Nephron (organoid): ENCODE results near the gene MGAT4A.

Experiments used
- H3K27ac Mint-ChIP-seq, 3 experiments: 2 replicates each; pipeline ENCODE4 v1.8.0; 2020; ENCODE audit warnings: mixed read lengths in 3 of 3, mild to moderate bottlenecking in 2 of 3, moderate library complexity in 1 of 3
- H3K27me3 Mint-ChIP-seq: 2 replicates; pipeline ENCODE4 v1.8.0; 2021; ENCODE audit warnings: low read depth, mild to moderate bottlenecking, moderate library complexity, mixed read lengths
- H3K36me3 Mint-ChIP-seq: 2 replicates; pipeline ENCODE4 v1.8.0; 2020; ENCODE audit warnings: low read depth, mixed read lengths
- H3K4me1 Mint-ChIP-seq: 2 replicates; pipeline ENCODE4 v1.8.0; 2020; ENCODE audit warnings: mixed read lengths
- H3K4me3 Mint-ChIP-seq, 3 experiments: 2 replicates each; pipeline ENCODE4 v1.8.0; 2020; ENCODE audit warnings: mild to moderate bottlenecking in 3 of 3, mixed read lengths in 3 of 3, moderate library complexity in 2 of 3
- H3K9me3 Mint-ChIP-seq: 2 replicates; pipeline ENCODE4 v1.8.0; 2020; ENCODE audit warnings: mixed read lengths
- CTCF ChIP-seq, 3 experiments: fragments of 200-600 bp; sonication (generic); IDR thresholded peaks; one replicate each; pipeline ENCODE4 v1.5.0; 2021; ENCODE audit warnings: antibody characterized with exemption in 3 of 3; ENCODE audit not compliant: unreplicated experiment in 3 of 3

Gene MGAT4A

GRCh38 chr2:98727369-98728087 lies 3.4 kb downstream of the MGAT4A start:
- peaks cover 4% of the 10 kb centered on the region for H3K9me3 Mint-ChIP-seq
- H3K36me3 Mint-ChIP-seq = no peaks in the 10 kb centered on the region
- peak overlapping the region in 1 of 3 experiments; percentile 45 for H3K4me3 Mint-ChIP-seq
- H3K27me3 Mint-ChIP-seq = peaks cover 33% of the 10 kb centered on the region
- no peak for TF ChIP-seq CTCF (IDR thresholded peaks at IDR 0.05; ENCODE audit: unreplicated experiment in 3 of 3)
- peaks cover 20% of the 10 kb centered on the region for H3K4me1 Mint-ChIP-seq
- H3K27ac Mint-ChIP-seq = no peak overlapping the region

GRCh38 chr2:98726735-98727368 lies 4.1 kb downstream of the MGAT4A start:
- TF ChIP-seq CTCF (IDR thresholded peaks at IDR 0.05; ENCODE audit: unreplicated experiment in 3 of 3) = no peak
- H3K27me3 Mint-ChIP-seq = peaks cover 31% of the 10 kb centered on the region
- H3K9me3 Mint-ChIP-seq = peaks cover 4% of the 10 kb centered on the region
- H3K4me3 Mint-ChIP-seq = peak overlapping the region in 1 of 3 experiments; percentile 45
- no peak overlapping the region for H3K27ac Mint-ChIP-seq
- peaks cover 17% of the 10 kb centered on the region for H3K4me1 Mint-ChIP-seq
- H3K36me3 Mint-ChIP-seq = no peaks in the 10 kb centered on the region

GRCh38 chr2:98726205-98726604 lies 4.7 kb downstream of the MGAT4A start:
- Mint-ChIP-seq H3K4me3 (no peak overlapping the region), H3K4me1 (peaks cover 13% of the 10 kb centered on the region), H3K36me3 (no peaks in the 10 kb centered on the region), H3K27me3 (peaks cover 27% of the 10 kb centered on the region), H3K27ac (no peak overlapping the region), H3K9me3 (peaks cover 4% of the 10 kb centered on the region)
- no peak for TF ChIP-seq CTCF (IDR thresholded peaks at IDR 0.05; ENCODE audit: unreplicated experiment in 3 of 3)

- no peak overlapping the region for H3K4me3 Mint-ChIP-seq
- no peaks in the 10 kb centered on the region for H3K27me3 Mint-ChIP-seq
- no peaks in the 10 kb centered on the region for H3K4me1 Mint-ChIP-seq
- no peak for TF ChIP-seq CTCF (IDR thresholded peaks at IDR 0.05; ENCODE audit: unreplicated experiment in 3 of 3)
- peaks cover 17% of the 10 kb centered on the region for H3K36me3 Mint-ChIP-seq
- H3K27ac Mint-ChIP-seq = no peak overlapping the region
- peaks cover 13% of the 10 kb centered on the region for H3K9me3 Mint-ChIP-seq
These were observed 10.6 kb downstream of the MGAT4A start for GRCh38 chr2:98720286-98720685.

GRCh38 chr2:98717621-98718020 lies 13.3 kb downstream of the MGAT4A start:
- no peak overlapping the region for H3K27ac Mint-ChIP-seq
- no peaks in the 10 kb centered on the region for H3K4me1 Mint-ChIP-seq
- H3K4me3 Mint-ChIP-seq = no peak overlapping the region
- peaks cover 9% of the 10 kb centered on the region for H3K9me3 Mint-ChIP-seq
- no peaks in the 10 kb centered on the region for H3K27me3 Mint-ChIP-seq
- no peak for TF ChIP-seq CTCF (IDR thresholded peaks at IDR 0.05; ENCODE audit: unreplicated experiment in 3 of 3)
- H3K36me3 Mint-ChIP-seq = peaks cover 17% of the 10 kb centered on the region

GRCh38 chr2:98716786-98717185 lies 14.1 kb downstream of the MGAT4A start:
- Mint-ChIP-seq H3K4me3 (no peak overlapping the region), H3K27me3 (no peaks in the 10 kb centered on the region), H3K9me3 (peaks cover 9% of the 10 kb centered on the region), H3K36me3 (peaks cover 17% of the 10 kb centered on the region), H3K27ac (no peak overlapping the region), H3K4me1 (no peaks in the 10 kb centered on the region)
- TF ChIP-seq CTCF (IDR thresholded peaks at IDR 0.05; ENCODE audit: unreplicated experiment in 3 of 3) = no peak
